Pons (tissue), 1 donor: ENCODE results near the gene SMIM24.
"Not testable (repeated sequence)": the region's sequence is repeated elsewhere in the genome, so short reads cannot be mapped to it uniquely, and the experiment has no call there.

ENCODE experiments used
- DNase-seq: peaks from one replicate; pipeline ENCODE4 v3.0.0-alpha.2; 2016; ENCODE audit warnings: low spot score

The SMIM24 gene

DNA sequence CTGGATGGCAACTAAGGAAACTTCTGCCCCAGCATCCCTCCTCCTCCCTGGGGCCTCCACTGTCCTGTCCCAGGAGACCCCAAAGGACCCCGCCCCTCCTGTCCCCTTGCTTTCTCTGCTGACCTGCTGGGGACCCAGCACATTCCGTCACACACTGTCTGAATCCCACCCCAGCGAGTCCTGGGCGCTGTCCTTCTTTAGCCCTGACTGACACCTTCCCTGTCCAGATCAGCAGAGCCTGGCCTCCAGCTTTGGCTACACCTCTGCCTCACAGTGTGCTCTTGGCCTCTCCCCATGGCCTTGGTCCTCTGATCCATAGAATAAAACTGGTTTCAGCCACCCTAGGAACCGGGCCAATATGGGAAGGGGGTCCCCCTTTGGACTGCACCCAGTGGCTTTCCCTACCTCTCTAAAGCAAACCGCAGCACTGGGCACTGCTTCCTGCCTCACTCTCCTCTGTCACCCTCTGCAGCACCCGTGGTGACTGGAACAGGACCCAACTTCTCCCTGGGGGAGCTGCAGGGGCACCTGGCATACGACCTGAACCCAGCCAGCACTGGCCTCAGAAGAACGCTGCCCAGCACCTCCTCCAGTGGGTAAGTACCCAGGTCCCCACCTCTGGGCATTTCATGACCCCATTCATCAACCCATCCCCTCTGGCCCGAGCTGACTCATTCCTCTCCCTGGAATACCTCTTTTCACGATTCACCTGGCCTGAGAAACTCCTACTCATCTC, 46.4 kb downstream of the SMIM24 start:
- DNase-seq = no peak

- DNase-seq = no peak
Measured at GRCh38 chr19:3433313-3433712, 47.0 kb downstream of the SMIM24 start.

- no peak for DNase-seq
Measured at GRCh38 chr19:3431760-3432397, 48.4 kb downstream of the SMIM24 start.

DNA sequence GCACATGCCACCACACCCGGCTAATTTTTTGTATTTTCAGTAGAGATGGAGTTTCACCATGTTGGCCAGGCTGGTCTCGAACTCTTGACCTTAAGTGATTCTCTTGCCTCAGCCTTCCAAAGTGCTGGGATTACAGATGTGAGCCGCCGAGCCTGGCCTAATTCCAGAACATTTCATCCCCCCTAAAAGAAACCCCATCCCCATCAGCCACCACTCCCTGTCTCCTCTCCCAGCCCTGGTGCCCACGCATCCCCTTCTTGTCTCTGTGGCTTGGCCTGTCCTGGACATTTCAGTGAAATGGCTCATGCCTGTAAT, 50.0 kb downstream of the SMIM24 start:
- not testable (repeated sequence) for DNase-seq

DNA sequence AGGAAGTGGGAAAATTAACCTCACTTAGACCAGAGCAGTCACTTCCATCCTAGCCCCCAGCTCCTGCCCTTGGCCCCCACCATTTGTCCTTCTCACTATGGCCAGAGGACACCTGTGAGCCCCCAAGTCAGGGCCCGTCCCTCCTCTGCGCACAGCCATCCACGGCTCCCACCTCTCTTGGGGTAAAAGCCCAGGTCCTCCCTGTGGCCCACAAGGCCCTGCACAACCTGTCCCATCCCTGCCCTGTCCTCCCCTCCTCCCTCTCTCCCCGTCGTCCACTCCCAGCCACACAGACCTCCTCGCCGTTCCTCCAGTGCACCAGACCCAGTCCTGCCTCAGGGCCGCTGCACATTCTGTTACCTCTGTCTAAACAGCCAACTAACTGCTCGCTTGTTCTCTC, 53.9 kb downstream of the SMIM24 start:
- DNase-seq = no peak
